K562 (cell line): ENCODE results near the gene POU2AF1. TPM values are rescaled to one million over a fixed set of nuclear protein-coding genes. Genes with fewer than 3 reads are reported as not detected.
"Not testable (repeated sequence)": the region's sequence is repeated elsewhere in the genome, so short reads cannot be mapped to it uniquely, and the experiment has no call there.

Source experiments
- ATAC-seq: fragments of 200-7000 bp; cut with Tn5 transposase; 3 replicates; pipeline ENCODE4 v1.9.1; 2020; ENCODE audit warnings: moderate library complexity
- BruUV-seq: library from RNA; stranded (reverse); fragments of 400-500 nt; replicated peaks from 2 replicates; lab custom pipeline; 2021; lab: Mats Ljungman, UMichigan
- CTCF ChIA-PET: fragments of 300-600 bp; formaldehyde crosslinking; extraction: SDS; loops from one replicate; lab custom pipeline; 2021; ENCODE audit warnings: low intra/inter-chr PET ratio; lab: Yijun Ruan, JAX
- POLR2A ChIA-PET: fragments of 300-600, 350-650 bp; sonication (Branson Sonifier 250); formaldehyde crosslinking; extraction: SDS; loops from one replicate; lab custom pipeline; 2021; ENCODE audit warnings: antibody characterized with exemption, inconsistent platforms; lab: Yijun Ruan, JAX
- DNase-seq, 4 experiments: peaks; one replicate each; pipeline versions ENCODE4 v3.0.0 to v3.0.0-alpha.2; 2011 to 2018; ENCODE audit warnings: low spot score in 3 of 4, mixed read lengths in 3 of 4; ENCODE audit errors: extremely low read depth in 1 of 4
- FAIRE-seq: peaks from 2 replicates; lab custom pipeline; 2011; peaks lifted over from hg19 to GRCh38; lab: Jason Lieb, UNC
- H2AFZ ChIP-seq: 2 replicates; pipeline ENCODE4 v1.6.0; 2011; ENCODE audit warnings: low read depth, low read length, control low read depth, inconsistent platforms
- H3K27ac ChIP-seq: fragments of 200-600 bp; 3 replicates; pipeline ENCODE4 v1.8.0; 2011; ENCODE audit warnings: low read depth, mild to moderate bottlenecking, control low read depth, inconsistent platforms, low read length, moderate library complexity, mixed read lengths; ENCODE audit errors: extremely low read depth
- H3K27me3 ChIP-seq, 2 experiments: fragments of 300-600 bp in 1 of 2; 2 replicates in 1 of 2; 3 replicates in 1 of 2; pipeline versions ENCODE4 v1.6.0 to v1.8.0; 2011; ENCODE audit warnings: inconsistent platforms in 2 of 2, low read length in 2 of 2, mild to moderate bottlenecking in 1 of 2, mixed read lengths in 1 of 2, moderate library complexity in 1 of 2; ENCODE audit not compliant: control insufficient read depth in 2 of 2, insufficient read depth in 2 of 2
- H3K36me3 ChIP-seq: fragments of 300-600 bp; 3 replicates; pipeline ENCODE4 v1.8.0; 2011; ENCODE audit warnings: mild to moderate bottlenecking, low read length, inconsistent platforms; ENCODE audit not compliant: control insufficient read depth, insufficient read depth
- H3K4me1 ChIP-seq, 2 experiments: fragments of 200-600 bp in 1 of 2; replicated peaks in 1 of 2; 2 replicates in 1 of 2; 3 replicates in 1 of 2; pipeline versions ENCODE4 v1.5.1 to v1.8.0; 2011; ENCODE audit warnings: inconsistent platforms in 2 of 2, low read length in 2 of 2, mild to moderate bottlenecking in 1 of 2, mixed read lengths in 1 of 2, moderate library complexity in 1 of 2; ENCODE audit not compliant: control insufficient read depth in 2 of 2, insufficient read depth in 2 of 2
- H3K4me2 ChIP-seq: 2 replicates; pipeline ENCODE4 v1.6.1; 2011; ENCODE audit warnings: low read length, control low read depth, inconsistent platforms, mixed read lengths; ENCODE audit not compliant: insufficient read depth
- H3K4me3 ChIP-seq: fragments of 200-600 bp; sonication (generic), shearing (Covaris generic); 2 replicates; pipeline ENCODE4 v1.5.1; 2016; ENCODE audit warnings: control low read depth, inconsistent platforms
- H3K79me2 ChIP-seq: fragments of 200-600 bp; 3 replicates; pipeline ENCODE4 v1.8.0; 2011; ENCODE audit warnings: low read length, inconsistent platforms; ENCODE audit not compliant: control insufficient read depth, insufficient read depth
- H3K9ac ChIP-seq, 2 experiments: 2 replicates each; pipeline versions ENCODE4 v1.6.0 to v1.6.1; 2011; ENCODE audit warnings: low read depth in 2 of 2, low read length in 2 of 2, control low read depth in 1 of 2, inconsistent platforms in 1 of 2, mild to moderate bottlenecking in 1 of 2, mixed read lengths in 1 of 2; ENCODE audit not compliant: insufficient read depth in 1 of 2
- H3K9me1 ChIP-seq: one replicate; pipeline ENCODE4 v1.6.0; 2011; ENCODE audit warnings: inconsistent platforms, mild to moderate bottlenecking, low read length, moderate library complexity; ENCODE audit not compliant: control insufficient read depth, insufficient read depth
- H3K9me3 ChIP-seq: replicated peaks from 2 replicates; pipeline ENCODE4 v1.5.1; 2011; ENCODE audit warnings: low read depth, low read length, inconsistent platforms; ENCODE audit not compliant: control insufficient read depth, insufficient read depth
- H4K20me1 ChIP-seq: replicated peaks from 2 replicates; pipeline ENCODE4 v1.6.1; 2011; ENCODE audit warnings: low read length, inconsistent platforms, mixed read lengths; ENCODE audit not compliant: control insufficient read depth, insufficient read depth
- TGIF2 ChIP-seq: sonication (generic); formaldehyde crosslinking; IDR thresholded peaks from 2 replicates; pipeline ENCODE4 v1.8.1; 2022; ENCODE audit warnings: mild to moderate bottlenecking, missing genetic modification reagents, moderate library complexity
- WGBS: fragments of 100-300 bp; shearing (Covaris generic); methylation state at CpG from one replicate; pipeline ENCODE4 v1.1.6; 2016; ENCODE audit warnings: low coverage, mixed read lengths; ENCODE audit not compliant: insufficient coverage; ENCODE audit errors: missing lambda C conversion rate; 5-methylcytosine and 5-hydroxymethylcytosine counted together
- in situ Hi-C: fragments of 300-500 bp; cut with MboI; formaldehyde crosslinking; loops from 4 replicates; pipeline ENCODE4 v1.15.0; 2018; ENCODE audit warnings: inconsistent platforms, mixed read lengths
- intact Hi-C: fragments of 100-400 bp; cut with micrococcal nuclease; formaldehyde crosslinking; loops from 2 replicates; pipeline ENCODE4 v1.14.2; 2022
- polyA plus RNA-seq, 8 experiments: library from polyadenylated mRNA; depleted of rRNA in 4 of 8; stranded (reverse) in 5 of 8; unstranded in 3 of 8; fragments of >200 nt; fragmentation: Nextera tagmentation in 2 of 8; fragmentation: Illumina TruSeq in 1 of 8; extraction: Ambion mirVana in 2 of 8; extraction: Trizol in 1 of 8; gene quantifications; 2 replicates each; pipeline versions ENCODE4 v1.2.1 to v1.2.3, GENCODE V29; 2011 to 2014; ENCODE audit warnings: inconsistent platforms in 1 of 8, missing spikeins in 1 of 8
- total RNA-seq, 7 experiments: library from RNA; depleted of rRNA in 6 of 7; stranded (reverse); fragments of >200 nt in 6 of 7; fragmentation: Illumina TruSeq in 2 of 7; extraction: Trizol in 2 of 7; gene quantifications; 2 replicates each; pipeline versions ENCODE4 v1.2.1 to v1.2.3, GENCODE V29; 2011 to 2021; ENCODE audit warnings: low replicate concordance in 1 of 7

POU2AF1 gene
- total and polyA plus RNA-seq, 9 of the 15 experiments (the other 6 are each of a cell fraction or from before 2014, with no cell fraction given) = 0.09 TPM; not detected in 8

DNA sequence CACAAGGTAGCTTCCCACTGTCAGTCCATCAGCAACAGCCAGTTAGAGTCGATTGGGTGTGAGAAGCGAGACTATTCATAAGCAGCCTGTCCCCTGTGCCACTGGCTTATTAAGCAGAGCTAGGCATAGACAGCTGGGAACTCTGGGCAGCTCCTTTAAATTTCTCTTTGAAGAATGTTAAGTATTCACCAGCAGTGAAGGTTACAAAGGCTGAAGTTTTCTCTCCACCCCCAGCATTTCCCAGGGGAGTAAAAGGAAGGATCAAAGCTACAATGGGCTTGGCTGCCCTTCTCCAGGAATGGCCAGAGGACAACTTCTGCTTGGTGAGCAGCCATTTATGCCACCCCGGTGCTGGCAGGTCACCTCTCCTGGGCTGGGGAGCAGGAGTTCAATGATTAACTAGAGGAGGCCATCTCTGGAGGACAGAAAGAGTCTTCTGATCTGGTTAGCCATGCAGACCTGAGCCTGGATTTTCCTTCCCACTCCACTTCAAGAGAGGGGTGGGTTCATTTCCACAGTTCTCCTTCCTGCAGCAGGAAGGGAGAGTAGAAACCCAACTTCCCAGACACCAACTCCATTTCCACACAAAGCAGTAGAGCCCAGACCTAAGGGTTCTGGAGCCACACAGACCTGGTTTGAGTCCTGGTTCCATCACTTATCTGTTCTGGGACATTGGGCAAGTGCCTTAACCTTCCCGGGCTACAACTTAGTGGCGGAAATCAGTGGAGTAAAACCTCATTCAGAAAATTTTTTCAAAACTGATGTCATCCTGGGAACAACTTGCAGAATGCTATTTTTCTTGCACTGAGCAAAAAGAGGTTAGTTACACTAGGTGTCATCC is 58.1 kb downstream of the POU2AF1 start:
- in situ Hi-C loops (no loop called here), intact Hi-C loops (no loop called here)
- ChIA-PET CTCF (no interaction called here), POLR2A (interaction anchor here (0.6 kb wide), 1 partner anchor 11 kb away, joined by 3 read pairs; no protein-coding TSS in a partner anchor)
- no peaks in the 10 kb centered on the region for H3K9me1 ChIP-seq
- H3K79me2 ChIP-seq = no peaks in the 10 kb centered on the region
- no peaks in the 10 kb centered on the region for H3K4me1 ChIP-seq
- FAIRE-seq (no peak), DNase-seq (no peak), ATAC-seq (no peak)
- no TSS peak for BruUV-seq
- H3K4me3 ChIP-seq = no peak overlapping the region
- no peaks in the 10 kb centered on the region for H4K20me1 ChIP-seq
- WGBS = 3% methylated on average over 5 of the region's 5 CpGs
- H3K9ac ChIP-seq = no peak overlapping the region
- no peak overlapping the region for H3K27ac ChIP-seq
- no peak overlapping the region for H2AFZ ChIP-seq
- TF ChIP-seq TGIF2 (CRISPR knock-in tag) = no peak
- H3K36me3 ChIP-seq = no peaks in the 10 kb centered on the region
- no peaks in the 10 kb centered on the region for H3K9me3 ChIP-seq
- H3K4me2 ChIP-seq = no peak overlapping the region
- peaks cover 0 to 9% of the 10 kb centered on the region in 2 experiments; a peak in 2 of 5 replicates for H3K27me3 ChIP-seq

DNA sequence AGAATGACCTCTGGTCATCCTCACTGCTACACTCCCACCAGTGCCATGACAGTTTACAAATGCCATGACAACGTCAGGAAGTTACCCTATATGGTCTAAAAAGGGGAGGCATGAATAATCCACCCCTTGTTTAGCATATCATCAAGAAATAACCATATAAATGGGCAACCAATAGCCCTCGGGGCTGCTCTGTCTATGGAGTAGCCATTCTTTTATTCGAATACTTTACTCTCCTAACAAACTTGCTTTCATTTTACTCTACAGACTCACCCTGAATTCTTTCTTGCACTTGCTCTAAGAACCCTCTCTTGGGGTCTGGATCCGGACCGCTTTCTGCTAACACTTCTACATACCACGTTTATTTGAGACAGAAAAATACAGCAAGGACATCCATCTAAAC is 58.9 kb downstream of the POU2AF1 start:
- H3K9me1 ChIP-seq, H3K4me2 ChIP-seq, in situ Hi-C loops, ATAC-seq, H3K9me3 ChIP-seq, H3K4me1 ChIP-seq, CTCF ChIA-PET, H2AFZ ChIP-seq, BruUV-seq, H3K27ac ChIP-seq, H3K4me3 ChIP-seq, H3K36me3 ChIP-seq, DNase-seq, H3K27me3 ChIP-seq, FAIRE-seq, H4K20me1 ChIP-seq, H3K9ac ChIP-seq, intact Hi-C loops, H3K79me2 ChIP-seq: not testable (repeated sequence)
- 3% methylated on average over 6 of the region's 6 CpGs for WGBS
- POLR2A ChIA-PET = interaction anchor here (0.6 kb wide), 1 partner anchor 11 kb away, joined by 3 read pairs; no protein-coding TSS in a partner anchor
